Gastroesophageal sphincter (tissue), 4 donors: ENCODE data around the gene GTF3C1. TPM values are rescaled to one million over a fixed set of nuclear protein-coding genes. Genes with fewer than 3 reads are reported as not detected.

ENCODE experiments used
- ATAC-seq: fragments of 150-250 bp; one replicate; pipeline ENCODE4 v1.9.1; 2016; ENCODE audit warnings: mild to moderate bottlenecking, moderate library complexity
- H3K27ac ChIP-seq, 4 donors: fragments of 200-600 bp; sonication (generic) in 3 of 4; 1 replicate in 3 of 4; 2 replicates in 1 of 4; pipeline ENCODE4 v1.5.1; 2016 to 2019
- H3K27me3 ChIP-seq: fragments of 200-600 bp; sonication (generic); one replicate; pipeline ENCODE4 v1.5.1; 2019
- H3K36me3 ChIP-seq, 2 donors: fragments of 200-600 bp; sonication (generic); one replicate each; pipeline ENCODE4 v1.5.1; 2019; ENCODE audit warnings: control low read depth in 1 of 2
- H3K4me1 ChIP-seq, 3 donors: fragments of 200-600 bp; sonication (generic); 1 replicate in 2 of 3; 2 replicates in 1 of 3; pipeline ENCODE4 v1.5.1; 2016 to 2019; ENCODE audit warnings: control low read depth in 2 of 3
- H3K4me3 ChIP-seq, 2 donors: fragments of 200-600 bp; sonication (generic); one replicate each; pipeline ENCODE4 v1.5.1; 2019; ENCODE audit warnings: mild to moderate bottlenecking in 1 of 2, moderate library complexity in 1 of 2
- H3K9me3 ChIP-seq, 3 donors: fragments of 200-600 bp; sonication (generic); one replicate each; pipeline ENCODE4 v1.5.1; 2017 to 2019; ENCODE audit warnings: control low read depth in 2 of 3
- EP300 ChIP-seq: sonication (generic); formaldehyde crosslinking; IDR thresholded peaks from one replicate; pipeline ENCODE4 v1.6.1; 2017; ENCODE audit warnings: antibody characterized with exemption, mild to moderate bottlenecking
- POLR2A ChIP-seq, 2 donors: fragments of 450-650 bp; IDR thresholded peaks; one replicate each; pipeline ENCODE4 v1.6.1; 2017; ENCODE audit warnings: antibody characterized with exemption in 2 of 2, mild to moderate bottlenecking in 2 of 2, moderate library complexity in 1 of 2
- POLR2AphosphoS5 ChIP-seq: sonication (generic); formaldehyde crosslinking; IDR thresholded peaks from one replicate; pipeline ENCODE4 v1.6.1; 2017; ENCODE audit warnings: antibody characterized with exemption
- WGBS, 2 donors: methylation state at CpG; one replicate each; pipeline ENCODE4 v1.1.5; 2018; ENCODE audit warnings: low coverage in 1 of 2; 5-methylcytosine and 5-hydroxymethylcytosine counted together
- total RNA-seq, 4 donors: library from RNA; depleted of rRNA; stranded (reverse); fragments of >200 nt; gene quantifications; one replicate each; pipeline ENCODE4 v1.1.0, GENCODE V29; 2016
- TF ChIP-seq, protein P1 (sequence below), 4 experiments: fragments of 200-600 bp in 2 of 4; fragments of 450-650 bp in 2 of 4; sonication (generic) in 1 of 4; IDR thresholded peaks; one replicate each; pipeline ENCODE4 v1.5.1; 2017 to 2019; ENCODE audit warnings: antibody characterized with exemption in 4 of 4, mild to moderate bottlenecking in 2 of 4, moderate library complexity in 2 of 4

Gene GTF3C1
- total RNA-seq, 4 donors from 2014 or later = 37.0 to 57.8 (median 49.1) TPM

DNA sequence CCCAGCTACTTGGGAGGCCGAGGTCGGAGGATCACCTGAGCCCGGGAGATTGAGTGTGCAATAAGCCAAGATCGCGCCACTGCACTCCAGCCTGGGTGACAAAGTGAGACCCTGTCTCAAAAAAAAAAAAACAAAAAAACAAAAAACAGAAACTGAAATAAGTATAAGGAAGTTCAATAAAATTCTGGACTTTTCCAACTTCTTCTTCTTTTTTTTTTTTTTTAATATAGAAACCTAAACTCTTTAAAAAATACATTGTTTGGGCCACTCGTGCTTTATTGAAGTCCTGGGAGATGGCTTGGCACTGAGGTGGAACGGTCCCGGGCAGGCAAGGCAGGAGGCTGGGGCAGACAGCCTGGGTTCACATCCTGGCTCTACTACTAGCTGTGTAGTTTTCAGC, 37.0 kb upstream of the GTF3C1 start:
- no peak for ATAC-seq
- Histone ChIP-seq H3K27me3 (no peaks in the 10 kb centered on the region), H3K4me1 (no peaks in the 10 kb centered on the region), H3K27ac (no peak overlapping the region), H3K9me3 (peaks cover 0 to 9% (median 0%) of the 10 kb centered on the region in 3 donors), H3K36me3 (peaks cover 0 to 25% of the 10 kb centered on the region in 2 donors), H3K4me3 (no peak overlapping the region)
- TF ChIP-seq POLR2AphosphoS5 = no peak
- TF ChIP-seq EP300 = no peak
- TF ChIP-seq, protein P1, sequence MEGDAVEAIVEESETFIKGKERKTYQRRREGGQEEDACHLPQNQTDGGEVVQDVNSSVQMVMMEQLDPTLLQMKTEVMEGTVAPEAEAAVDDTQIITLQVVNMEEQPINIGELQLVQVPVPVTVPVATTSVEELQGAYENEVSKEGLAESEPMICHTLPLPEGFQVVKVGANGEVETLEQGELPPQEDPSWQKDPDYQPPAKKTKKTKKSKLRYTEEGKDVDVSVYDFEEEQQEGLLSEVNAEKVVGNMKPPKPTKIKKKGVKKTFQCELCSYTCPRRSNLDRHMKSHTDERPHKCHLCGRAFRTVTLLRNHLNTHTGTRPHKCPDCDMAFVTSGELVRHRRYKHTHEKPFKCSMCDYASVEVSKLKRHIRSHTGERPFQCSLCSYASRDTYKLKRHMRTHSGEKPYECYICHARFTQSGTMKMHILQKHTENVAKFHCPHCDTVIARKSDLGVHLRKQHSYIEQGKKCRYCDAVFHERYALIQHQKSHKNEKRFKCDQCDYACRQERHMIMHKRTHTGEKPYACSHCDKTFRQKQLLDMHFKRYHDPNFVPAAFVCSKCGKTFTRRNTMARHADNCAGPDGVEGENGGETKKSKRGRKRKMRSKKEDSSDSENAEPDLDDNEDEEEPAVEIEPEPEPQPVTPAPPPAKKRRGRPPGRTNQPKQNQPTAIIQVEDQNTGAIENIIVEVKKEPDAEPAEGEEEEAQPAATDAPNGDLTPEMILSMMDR (IDR thresholded peaks at IDR 0.05) = no peak
- no peak for TF ChIP-seq POLR2A (IDR thresholded peaks at IDR 0.05)
- 86 to 87% methylated on average over 3 to 8 of the region's 8 CpGs for WGBS, 2 donors

DNA sequence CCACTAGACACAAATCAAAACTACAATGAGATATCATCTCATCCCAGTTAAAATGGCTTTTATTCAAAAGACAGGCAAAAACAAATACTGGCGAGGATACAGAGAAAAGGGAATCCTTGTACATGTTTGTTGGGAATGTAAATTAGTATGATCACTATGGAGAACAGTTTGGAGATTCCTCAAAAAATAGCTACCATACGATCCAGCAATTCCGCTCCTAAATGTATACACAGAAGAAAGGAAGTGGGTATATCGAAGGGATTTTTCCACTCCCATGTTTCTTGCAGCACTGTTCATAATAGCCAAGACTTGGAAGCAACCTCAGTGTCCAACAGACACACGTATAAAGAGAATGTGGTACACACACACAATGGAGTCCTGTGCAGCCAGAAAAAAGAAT, 35.5 kb upstream of the GTF3C1 start:
- WGBS, 2 donors = 95% methylated on average over 4 to 5 of the region's 5 CpGs
- ATAC-seq = no peak
- Histone ChIP-seq H3K36me3 (peaks cover 0 to 25% of the 10 kb centered on the region in 2 donors), H3K9me3 (peaks cover 0 to 9% (median 0%) of the 10 kb centered on the region in 3 donors), H3K4me1 (no peaks in the 10 kb centered on the region), H3K27me3 (no peaks in the 10 kb centered on the region), H3K27ac (no peak overlapping the region), H3K4me3 (no peak overlapping the region)
- TF ChIP-seq POLR2A (IDR thresholded peaks at IDR 0.05) (no peak), POLR2AphosphoS5 (no peak), EP300 (no peak)
- TF ChIP-seq, protein P1 (IDR thresholded peaks at IDR 0.05) = no peak

DNA sequence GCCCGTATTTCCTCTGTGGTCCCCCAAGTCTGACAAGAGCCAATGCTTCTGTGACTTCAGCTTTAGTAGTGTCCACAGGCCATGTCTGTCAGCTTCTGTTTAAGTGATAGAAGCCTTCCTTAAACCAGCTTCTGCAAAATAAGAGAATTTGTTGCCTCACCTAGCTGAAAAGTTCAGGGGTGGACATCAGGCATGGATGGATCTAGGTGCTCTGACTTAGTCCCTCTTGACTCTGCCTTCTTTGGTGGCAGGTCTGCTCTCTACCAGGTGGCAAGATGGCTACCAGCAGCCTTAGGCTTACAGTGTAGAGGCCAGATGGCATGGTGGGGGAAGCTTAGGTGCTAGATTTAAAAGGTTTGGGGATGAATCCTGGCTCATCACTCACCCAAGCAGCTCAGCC, 33.9 kb upstream of the GTF3C1 start:
- no peak for ATAC-seq
- Histone ChIP-seq H3K36me3 (peaks cover 0 to 16% of the 10 kb centered on the region in 2 donors), H3K4me3 (no peak overlapping the region), H3K27me3 (no peaks in the 10 kb centered on the region), H3K4me1 (peaks cover 0 to 11% (median 4%) of the 10 kb centered on the region in 3 donors), H3K27ac (no peak overlapping the region), H3K9me3 (no peaks in the 10 kb centered on the region)
- WGBS, 2 donors = 86% methylated on average over 1 of the region's 1 CpG; no CpG with 5 or more reads in 1 of the 2 donors
- TF ChIP-seq POLR2A (IDR thresholded peaks at IDR 0.05) (no peak), EP300 (no peak), POLR2AphosphoS5 (no peak)
- TF ChIP-seq, protein P1 (IDR thresholded peaks at IDR 0.05) = no peak

DNA sequence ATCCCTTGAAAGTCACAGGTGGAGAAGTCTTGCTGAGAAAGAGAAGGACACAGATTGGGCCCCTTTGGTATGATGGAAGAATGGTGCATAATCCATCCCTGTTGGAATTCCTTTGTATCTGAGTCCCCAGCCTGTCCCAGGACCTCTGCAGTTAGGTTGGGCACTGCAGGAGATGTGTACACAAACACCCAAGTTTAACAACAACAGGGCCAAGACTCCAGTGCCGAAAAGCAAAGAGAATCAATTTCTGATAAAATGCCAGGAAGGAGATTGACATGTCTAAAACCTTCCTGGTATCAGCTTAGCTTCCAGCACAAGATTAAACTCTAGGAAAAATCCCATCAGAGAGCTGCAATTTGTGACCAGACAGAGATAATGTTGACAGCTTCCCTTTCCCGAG, 33.2 kb upstream of the GTF3C1 start:
- H3K27me3 ChIP-seq = no peaks in the 10 kb centered on the region
- no peak overlapping the region for H3K27ac ChIP-seq
- H3K36me3 ChIP-seq = peaks cover 0 to 16% of the 10 kb centered on the region in 2 donors
- no peak for ATAC-seq
- 67 to 75% methylated on average over 1 to 2 of the region's 2 CpGs for WGBS, 2 donors
- H3K4me3 ChIP-seq = no peak overlapping the region
- no peaks in the 10 kb centered on the region for H3K9me3 ChIP-seq
- no peak for TF ChIP-seq EP300
- TF ChIP-seq, protein P1 (IDR thresholded peaks at IDR 0.05) = no peak
- no peak for TF ChIP-seq POLR2AphosphoS5
- TF ChIP-seq POLR2A (IDR thresholded peaks at IDR 0.05) = no peak
- peaks cover 0 to 18% (median 7%) of the 10 kb centered on the region in 3 donors for H3K4me1 ChIP-seq

DNA sequence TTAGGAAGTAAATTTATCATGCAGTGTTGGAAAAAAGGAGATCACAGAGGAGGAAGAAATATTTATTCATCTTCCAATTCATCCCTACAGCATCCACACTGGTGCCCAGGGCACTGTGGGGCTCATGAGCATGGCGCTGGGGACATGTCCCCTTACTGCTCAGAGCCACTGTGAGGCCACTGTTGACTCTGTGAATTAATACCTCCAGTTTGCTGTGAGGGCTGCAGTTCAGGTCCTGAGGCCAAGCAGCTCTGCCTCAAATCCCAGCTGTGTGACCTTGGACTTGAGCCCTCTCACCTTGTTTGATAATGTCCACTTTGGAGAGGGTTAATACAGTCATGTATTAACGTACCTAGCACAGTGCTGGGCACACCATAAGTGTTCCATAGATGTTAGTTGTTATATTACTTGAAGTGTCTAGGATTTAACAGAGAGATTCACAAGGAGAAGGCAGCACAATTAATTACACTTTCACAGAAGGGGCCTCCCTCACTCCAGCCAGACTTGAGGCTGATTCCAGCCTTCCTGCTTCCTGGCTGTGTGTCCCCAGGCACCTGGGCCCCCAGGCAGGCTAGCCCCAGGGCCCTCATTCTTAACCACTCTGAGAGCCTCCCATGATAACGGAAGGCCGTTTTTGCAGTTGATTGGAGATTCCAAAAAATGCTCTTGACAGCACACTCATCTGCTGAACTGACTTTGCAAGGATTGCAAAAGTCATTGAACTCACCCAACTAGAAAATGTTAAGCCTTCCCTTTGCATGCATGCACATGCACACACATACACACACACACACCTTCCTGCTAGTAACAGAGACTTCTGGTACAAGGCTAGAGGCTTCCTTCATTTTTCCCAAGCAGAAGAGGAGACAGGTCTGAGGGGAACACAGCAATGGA, 29.6 kb upstream of the GTF3C1 start:
- ATAC-seq = peak; percentile 4
- peak overlapping the region in 3 of 4 donors; percentile 57 to 73 (median 61) for H3K27ac ChIP-seq
- 41 to 62% methylated on average over 3 to 4 of the region's 4 CpGs for WGBS, 2 donors

More for the DNA sequence above, 29.6 kb upstream of the GTF3C1 start:
- peaks cover 0 to 18% (median 7%) of the 10 kb centered on the region in 3 donors for H3K4me1 ChIP-seq
- H3K36me3 ChIP-seq = peaks cover 0 to 29% of the 10 kb centered on the region in 2 donors
- TF ChIP-seq POLR2A (IDR thresholded peaks at IDR 0.05) = no peak
- no peak for TF ChIP-seq EP300
- TF ChIP-seq, protein P1 (IDR thresholded peaks at IDR 0.05) = no peak
- no peak for TF ChIP-seq POLR2AphosphoS5
- no peaks in the 10 kb centered on the region for H3K27me3 ChIP-seq
- no peak overlapping the region for H3K4me3 ChIP-seq
- H3K9me3 ChIP-seq = no peaks in the 10 kb centered on the region
